ENCODE data around the gene CCR7.

CCR7 gene
- total RNA-seq: 300 to 355 reads per million in 2 experiments

DNA sequence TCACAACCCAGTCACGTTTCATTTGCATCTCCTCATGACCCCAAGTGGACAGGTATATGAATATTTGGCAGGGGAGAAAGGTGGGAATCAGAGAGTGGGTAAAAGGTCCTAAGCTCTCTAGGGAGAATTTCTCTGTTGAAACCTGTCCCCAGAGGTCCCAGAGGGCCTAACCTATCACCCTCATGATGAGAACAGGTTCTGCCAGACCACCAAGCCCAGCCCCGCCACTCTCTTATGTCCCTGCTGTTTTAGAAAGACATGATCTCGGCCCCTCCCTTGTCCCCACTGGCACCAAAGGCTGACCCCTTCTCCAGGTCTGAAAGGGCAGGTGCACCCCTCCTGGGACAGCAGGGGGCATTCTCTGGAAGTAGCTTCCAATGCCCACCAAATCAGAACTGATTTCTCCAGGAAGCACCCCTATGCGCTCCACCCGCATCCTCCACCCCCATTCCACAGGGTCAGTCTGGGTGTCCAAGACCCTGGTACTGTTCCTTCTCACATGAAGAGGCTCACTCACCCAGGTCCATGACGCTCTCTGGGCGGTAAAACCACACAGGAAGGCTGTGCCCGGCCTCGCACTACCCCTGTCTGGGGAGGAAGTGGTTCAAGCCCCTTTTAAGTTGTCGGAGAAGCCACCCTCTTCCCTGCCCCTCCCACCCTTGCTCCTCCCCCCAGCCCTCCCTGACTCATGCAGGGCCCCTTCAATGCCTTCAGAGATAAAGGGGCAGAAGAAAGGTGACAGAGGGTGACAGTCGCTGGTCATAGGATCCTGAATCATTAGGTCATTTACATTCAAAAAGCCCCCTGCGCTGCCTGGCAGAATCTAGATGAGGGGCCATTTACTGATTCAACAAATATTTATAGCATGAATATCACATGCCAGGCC lies at the start of gene CCR7:
Gene CCR7, minus strand, starts transcription at position 590 of the 886 bp plus-strand sequence. Its CDS starts 63 bp downstream, at position 527.
- peak; percentile 83 for DNase-seq (ENCODE audit: low read depth)

- DNase-seq (ENCODE audit: low read depth): no peak
Measured at GRCh38 chr17:40614431-40615067, 49.3 kb upstream of the CCR7 start.

DNA sequence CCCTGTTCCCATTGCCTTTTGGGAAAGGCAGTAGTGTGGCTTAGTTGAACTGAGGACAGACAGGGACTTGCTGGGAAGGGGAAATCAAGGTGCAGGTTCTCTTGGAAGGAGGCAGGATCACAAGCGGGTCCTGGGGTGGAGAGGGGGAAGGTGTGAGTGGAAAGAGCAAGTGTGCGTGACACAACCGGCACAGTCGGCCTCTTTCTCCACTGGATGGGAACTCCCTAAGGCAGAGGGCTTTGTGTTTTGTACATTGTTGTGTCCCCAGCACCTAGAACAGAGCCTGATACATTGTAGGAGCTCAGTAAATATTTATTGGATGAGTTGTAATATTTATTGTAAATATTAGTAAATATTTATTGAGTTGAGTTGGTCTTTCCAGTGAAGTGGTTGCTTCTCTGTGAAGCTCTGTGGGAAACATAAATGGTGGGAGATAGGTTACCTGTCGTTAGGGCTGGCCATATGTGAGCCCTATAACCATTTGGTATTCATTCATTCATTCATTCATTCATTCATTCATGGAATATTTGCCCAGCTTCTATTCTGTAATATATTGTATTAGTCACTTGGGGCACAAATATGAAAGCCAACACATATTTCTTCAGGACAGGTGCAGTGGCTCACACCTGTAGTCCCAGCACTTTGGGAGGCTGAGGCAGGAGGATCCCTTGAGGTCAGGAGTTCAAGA lies 48.3 kb upstream of the CCR7 start:
- no peak for DNase-seq (ENCODE audit: low read depth)

GRCh38 chr17:40612599-40613244 lies 47.5 kb upstream of the CCR7 start:
- DNase-seq (ENCODE audit: low read depth): peak; percentile 86

GRCh38 chr17:40611840-40612474 lies 46.7 kb upstream of the CCR7 start:
- no peak for DNase-seq (ENCODE audit: low read depth)

DNA sequence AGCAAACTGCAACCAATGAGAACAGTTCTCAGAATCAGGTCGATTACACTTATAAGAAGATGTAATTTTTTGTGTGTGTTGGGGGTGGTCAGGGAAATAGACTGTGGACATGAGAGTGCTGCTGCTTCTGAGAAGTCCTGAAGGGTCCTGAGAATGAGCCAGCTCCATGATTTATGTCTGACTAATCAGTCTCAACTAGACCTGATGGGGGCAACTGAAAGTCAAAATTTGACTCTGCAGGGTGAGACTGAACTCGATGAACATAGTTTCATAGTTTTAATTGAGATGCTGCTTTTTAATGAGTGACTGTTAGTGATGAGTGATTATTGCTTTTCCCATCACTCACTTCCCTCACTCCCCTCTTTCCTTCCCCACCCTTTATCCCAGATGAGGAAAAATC lies 45.1 kb upstream of the CCR7 start:
- no peak for DNase-seq (ENCODE audit: low read depth)

GRCh38 chr17:40608061-40608581 lies 42.8 kb upstream of the CCR7 start:
- DNase-seq (ENCODE audit: low read depth): peak; percentile 40

GRCh38 chr17:40607641-40608040 lies 42.4 kb upstream of the CCR7 start:
- DNase-seq (ENCODE audit: low read depth): peak; percentile 45

GRCh38 chr17:40606548-40607353 lies 41.5 kb upstream of the CCR7 start:
- DNase-seq (ENCODE audit: low read depth): no peak

DNA sequence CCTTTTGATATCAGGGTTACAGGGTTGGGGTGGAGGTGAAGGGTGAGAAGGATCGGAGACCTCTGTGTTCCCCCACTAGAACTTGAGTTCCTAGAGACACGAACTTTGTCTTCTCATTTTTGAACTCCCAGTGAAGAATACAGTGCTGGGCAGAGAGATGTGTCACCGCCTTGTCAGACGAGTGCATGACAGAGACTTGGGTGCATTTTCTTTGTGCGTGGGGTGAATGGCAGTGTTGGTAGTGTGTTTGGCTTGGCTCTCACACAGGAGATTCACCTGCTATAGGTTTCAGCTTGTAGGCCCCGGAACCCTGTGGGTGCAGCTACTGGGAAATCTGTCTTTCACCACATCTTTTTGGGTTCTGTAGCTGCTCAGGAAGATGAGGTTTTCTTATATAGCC lies 40.0 kb upstream of the CCR7 start:
- DNase-seq (ENCODE audit: low read depth): peak; percentile 39

DNA sequence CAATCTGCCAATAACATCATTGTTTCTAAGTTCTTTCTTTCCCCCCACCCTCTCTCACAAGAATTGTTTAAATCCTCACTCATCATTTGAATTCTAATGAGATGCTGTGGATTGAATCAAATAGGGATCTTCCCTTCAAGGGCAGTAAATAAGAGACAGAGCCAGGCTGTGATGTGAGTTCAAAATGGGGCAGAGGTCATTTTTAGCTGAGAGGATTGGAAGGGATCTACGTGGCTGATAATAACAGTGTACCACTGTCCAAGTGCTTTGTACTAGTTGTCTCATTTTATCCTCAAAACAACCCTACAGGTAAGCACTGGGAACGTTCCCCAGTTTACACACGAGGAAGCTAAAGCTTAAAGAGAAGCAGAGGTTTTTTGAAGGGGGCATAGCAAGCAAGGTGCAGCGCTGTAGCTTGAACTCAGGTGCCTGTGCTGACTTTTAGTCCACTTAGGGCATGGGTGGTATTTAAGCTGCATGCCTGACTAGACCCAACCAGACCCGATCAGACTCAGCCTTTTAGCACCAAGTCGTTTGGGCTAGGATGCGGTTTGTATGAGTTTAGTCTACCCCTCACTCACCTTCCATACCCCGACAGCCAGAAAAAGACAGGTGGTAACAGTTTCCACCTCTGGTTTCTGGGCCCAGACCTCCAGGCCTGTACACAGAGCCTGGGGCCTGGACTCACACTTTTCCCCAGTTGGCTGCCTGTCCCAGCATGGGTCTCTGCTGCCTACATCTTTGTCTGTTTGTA lies 39.2 kb upstream of the CCR7 start:
- DNase-seq (ENCODE audit: low read depth): no peak

GRCh38 chr17:40602445-40603443 lies 37.5 kb upstream of the CCR7 start:
- DNase-seq (ENCODE audit: low read depth): peak; percentile 54

DNA sequence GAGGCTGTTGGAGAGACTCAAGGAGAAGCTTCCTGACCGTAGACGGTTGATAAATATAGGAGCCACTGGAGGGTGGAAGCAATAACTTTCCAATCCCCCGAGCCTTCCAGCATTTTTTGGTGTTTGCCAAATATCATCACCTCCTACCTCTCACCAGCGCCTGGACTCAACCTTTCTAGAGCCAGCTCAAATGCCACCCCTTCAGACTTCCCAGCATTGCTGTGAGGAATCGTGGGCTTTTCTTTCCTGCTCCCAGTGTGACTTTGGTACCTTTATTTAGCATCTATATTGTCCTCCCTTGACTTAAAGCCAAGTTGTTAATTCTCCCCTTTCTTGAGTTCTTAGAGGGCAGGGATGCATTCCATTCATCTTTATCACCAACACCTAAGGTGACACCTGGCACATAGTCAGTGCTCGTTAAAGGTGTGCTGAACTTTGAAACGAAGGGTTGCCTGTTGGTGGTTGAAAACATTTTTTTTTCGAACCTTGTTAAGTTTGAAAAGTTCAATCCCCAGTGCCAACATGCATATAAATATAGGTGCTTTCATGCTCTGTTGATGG lies 35.3 kb upstream of the CCR7 start:
- DNase-seq (ENCODE audit: low read depth): no peak

- DNase-seq (ENCODE audit: low read depth): no peak
Measured at GRCh38 chr17:40599468-40599763, 34.1 kb upstream of the CCR7 start.

DNA sequence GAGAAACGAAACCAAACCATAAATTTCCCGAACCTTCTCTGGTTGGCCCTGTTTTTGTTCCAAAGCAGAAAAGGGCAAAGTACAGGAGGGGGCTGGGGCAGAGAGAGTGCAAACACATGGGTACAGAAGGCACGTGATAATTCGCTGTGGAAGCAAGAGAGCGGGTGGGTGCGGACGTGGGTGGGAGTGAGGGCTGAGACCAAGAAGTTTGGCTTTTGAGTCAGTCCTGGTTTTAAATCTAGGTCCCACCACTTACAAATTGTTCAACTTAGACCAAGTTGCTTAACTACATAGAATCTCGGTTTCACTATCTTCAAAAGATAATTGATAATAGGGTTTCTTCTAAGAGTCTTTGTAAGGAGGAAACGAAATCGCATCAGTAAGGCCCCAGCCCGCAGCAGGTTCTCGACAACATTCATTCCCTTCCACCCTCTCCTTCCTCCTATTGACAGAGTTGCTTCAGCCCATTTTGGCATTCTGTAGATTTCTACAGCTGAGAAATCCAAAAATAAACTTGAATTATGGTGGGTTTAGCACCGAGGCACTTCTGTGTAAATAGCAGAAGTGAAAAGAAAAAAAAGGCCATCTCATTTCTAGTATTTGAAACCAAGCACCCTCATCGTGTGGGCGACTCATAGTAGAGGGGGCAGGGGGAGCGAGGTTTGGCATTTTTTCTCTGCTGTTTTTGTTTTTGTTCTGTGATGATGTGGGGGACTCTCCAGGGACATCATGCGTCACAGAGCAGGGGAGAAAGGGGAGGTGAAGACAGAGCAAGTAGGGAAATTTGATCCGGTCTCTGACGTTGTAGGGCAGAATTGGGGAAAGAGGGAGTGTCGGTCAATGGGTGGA lies 33.6 kb upstream of the CCR7 start:
- DNase-seq (ENCODE audit: low read depth): peak; percentile 69

- DNase-seq (ENCODE audit: low read depth): no peak
Measured at GRCh38 chr17:40598301-40598618, 33.0 kb upstream of the CCR7 start.

- no peak for DNase-seq (ENCODE audit: low read depth)
Measured at GRCh38 chr17:40597556-40598300, 32.5 kb upstream of the CCR7 start.

Data from T follicular helper cell (primary cell).